PC-9 (cell line): ENCODE results near the gene AGBL4. TPM values are rescaled to one million over a fixed set of nuclear protein-coding genes. Genes with fewer than 3 reads are reported as not detected.

Experiments
- BruUV-seq: library from RNA; stranded (reverse); fragments of 400-500 nt; replicated peaks from 2 replicates; lab custom pipeline; 2021; lab: Mats Ljungman, UMichigan
- CTCF ChIA-PET: fragments of 300-600 bp; sonication (Branson Sonifier 250); formaldehyde crosslinking; loops from one replicate; lab custom pipeline; 2022; ENCODE audit warnings: antibody characterized with exemption; lab: Charles Lee
- POLR2A ChIA-PET: fragments of 300-600 bp; sonication (Branson Sonifier 250); formaldehyde crosslinking; loops from one replicate; lab custom pipeline; 2022; ENCODE audit warnings: antibody characterized with exemption; ENCODE audit not compliant: unreplicated experiment; lab: Charles Lee
- DNase-seq, 2 experiments: peaks; one replicate each; pipeline versions ENCODE4 v3.0.0 to v3.0.0-alpha.2; 2015 to 2022; ENCODE audit warnings: mixed read lengths in 1 of 2
- H2AFZ ChIP-seq: fragments of 200-600 bp; sonication (generic); 2 replicates; pipeline ENCODE4 v1.8.1; 2017; ENCODE audit warnings: antibody characterized with exemption
- H3F3A ChIP-seq: fragments of 200-600 bp; sonication (generic); 2 replicates; pipeline ENCODE4 v1.8.1; 2017; ENCODE audit warnings: antibody characterized with exemption, mild to moderate bottlenecking, low read depth; ENCODE audit not compliant: insufficient read depth
- H3K27ac ChIP-seq: fragments of 200-600 bp; sonication (generic); 2 replicates; pipeline ENCODE4 v1.6.1; 2016; ENCODE audit warnings: mixed run types
- H3K27me3 ChIP-seq: fragments of 200-600 bp; sonication (generic); 2 replicates; pipeline ENCODE4 v1.6.1; 2016; ENCODE audit warnings: low read depth, mixed run types; ENCODE audit not compliant: insufficient read depth
- H3K36me3 ChIP-seq: fragments of 200-600 bp; sonication (generic); 2 replicates; pipeline ENCODE4 v1.6.1; 2016; ENCODE audit warnings: low read depth, mixed run types
- H3K4me1 ChIP-seq: fragments of 200-600 bp; sonication (generic); replicated peaks from 2 replicates; pipeline ENCODE4 v1.6.1; 2016; ENCODE audit warnings: mixed run types; ENCODE audit not compliant: insufficient read depth
- H3K4me2 ChIP-seq: fragments of 200-600 bp; sonication (generic); 2 replicates; pipeline ENCODE4 v1.6.1; 2017; ENCODE audit warnings: mixed run types
- H3K4me3 ChIP-seq: fragments of 200-600 bp; sonication (generic); 2 replicates; pipeline ENCODE4 v1.6.1; 2016; ENCODE audit warnings: mixed run types
- H3K79me2 ChIP-seq: fragments of 200-600 bp; sonication (generic); 2 replicates; pipeline ENCODE4 v1.6.1; 2017; ENCODE audit warnings: low read depth, mixed run types
- H3K9me2 ChIP-seq: fragments of 200-600 bp; sonication (generic); 2 replicates; pipeline ENCODE4 v1.8.1; 2017; ENCODE audit warnings: mild to moderate bottlenecking; ENCODE audit not compliant: insufficient read depth
- H3K9me3 ChIP-seq: fragments of 200-600 bp; sonication (generic); 2 replicates; pipeline ENCODE4 v1.8.1; 2016; ENCODE audit warnings: low read depth; ENCODE audit not compliant: insufficient read depth
- H4K20me1 ChIP-seq: fragments of 200-600 bp; sonication (generic); 2 replicates; pipeline ENCODE4 v1.8.1; 2017; ENCODE audit not compliant: insufficient read depth
- EZH2 ChIP-seq: fragments of 200-600 bp; sonication (generic); IDR thresholded peaks from 2 replicates; pipeline ENCODE4 v1.8.0; 2017; ENCODE audit warnings: antibody characterized with exemption, low read depth
- intact Hi-C: fragments of 100-400 bp; cut with micrococcal nuclease; formaldehyde crosslinking; loops from one replicate; pipeline ENCODE4 v1.10.0; 2022; ENCODE audit not compliant: unreplicated experiment
- total RNA-seq: library from RNA; stranded (reverse); gene quantifications from 2 replicates; pipeline ENCODE4 v1.2.3, GENCODE V29; 2021
- TF ChIP-seq, protein P1 (sequence below): fragments of 200-600 bp; sonication (generic); conservative IDR thresholded peaks from 2 replicates; pipeline ENCODE4 v1.6.1; 2017; ENCODE audit warnings: mixed run types, antibody characterized with exemption, mild to moderate bottlenecking, moderate library complexity

AGBL4 gene
- total RNA-seq, 1 experiment from 2014 or later, result not detected

DNA sequence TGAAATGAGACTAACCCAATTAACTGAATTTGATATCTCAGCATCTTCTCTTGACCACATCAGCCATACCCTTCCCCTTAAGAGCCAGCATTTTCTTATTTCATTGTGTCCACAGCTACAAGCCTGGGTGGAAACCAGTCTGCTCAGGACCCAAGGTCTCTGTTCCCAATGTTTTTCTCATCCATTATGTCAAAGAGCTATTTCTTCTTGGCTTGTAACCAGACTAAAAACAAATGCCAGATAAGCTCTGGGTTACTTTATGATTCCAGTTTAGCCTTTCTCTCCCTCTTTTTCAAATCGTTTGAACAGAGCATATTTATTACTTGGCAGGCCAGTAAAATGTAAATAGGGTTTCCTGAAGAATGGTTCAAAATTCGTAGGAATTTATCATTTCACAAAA is 1442.5 kb downstream of the AGBL4 start:
- Histone ChIP-seq H3K4me3 (no peak overlapping the region), H3K9me2 (no peaks in the 10 kb centered on the region), H3K27me3 (peaks cover 5% of the 10 kb centered on the region; the same call in 1 of the 2 replicates), H3K9me3 (no peaks in the 10 kb centered on the region), H3F3A (no peaks in the 10 kb centered on the region), H3K4me1 (no peaks in the 10 kb centered on the region), H4K20me1 (no peaks in the 10 kb centered on the region; the same call in 1 of the 2 replicates), H3K4me2 (no peak overlapping the region), H3K36me3 (no peaks in the 10 kb centered on the region), H3K27ac (no peak overlapping the region), H2AFZ (no peak overlapping the region), H3K79me2 (no peaks in the 10 kb centered on the region)
- TF ChIP-seq, protein P1, sequence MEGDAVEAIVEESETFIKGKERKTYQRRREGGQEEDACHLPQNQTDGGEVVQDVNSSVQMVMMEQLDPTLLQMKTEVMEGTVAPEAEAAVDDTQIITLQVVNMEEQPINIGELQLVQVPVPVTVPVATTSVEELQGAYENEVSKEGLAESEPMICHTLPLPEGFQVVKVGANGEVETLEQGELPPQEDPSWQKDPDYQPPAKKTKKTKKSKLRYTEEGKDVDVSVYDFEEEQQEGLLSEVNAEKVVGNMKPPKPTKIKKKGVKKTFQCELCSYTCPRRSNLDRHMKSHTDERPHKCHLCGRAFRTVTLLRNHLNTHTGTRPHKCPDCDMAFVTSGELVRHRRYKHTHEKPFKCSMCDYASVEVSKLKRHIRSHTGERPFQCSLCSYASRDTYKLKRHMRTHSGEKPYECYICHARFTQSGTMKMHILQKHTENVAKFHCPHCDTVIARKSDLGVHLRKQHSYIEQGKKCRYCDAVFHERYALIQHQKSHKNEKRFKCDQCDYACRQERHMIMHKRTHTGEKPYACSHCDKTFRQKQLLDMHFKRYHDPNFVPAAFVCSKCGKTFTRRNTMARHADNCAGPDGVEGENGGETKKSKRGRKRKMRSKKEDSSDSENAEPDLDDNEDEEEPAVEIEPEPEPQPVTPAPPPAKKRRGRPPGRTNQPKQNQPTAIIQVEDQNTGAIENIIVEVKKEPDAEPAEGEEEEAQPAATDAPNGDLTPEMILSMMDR, result no peak
- no peak for TF ChIP-seq EZH2
- BruUV-seq, result no TSS peak
- intact Hi-C loops, result no loop called here
- ChIA-PET CTCF (no interaction called here), POLR2A (no interaction called here)
- no peak for DNase-seq

DNA sequence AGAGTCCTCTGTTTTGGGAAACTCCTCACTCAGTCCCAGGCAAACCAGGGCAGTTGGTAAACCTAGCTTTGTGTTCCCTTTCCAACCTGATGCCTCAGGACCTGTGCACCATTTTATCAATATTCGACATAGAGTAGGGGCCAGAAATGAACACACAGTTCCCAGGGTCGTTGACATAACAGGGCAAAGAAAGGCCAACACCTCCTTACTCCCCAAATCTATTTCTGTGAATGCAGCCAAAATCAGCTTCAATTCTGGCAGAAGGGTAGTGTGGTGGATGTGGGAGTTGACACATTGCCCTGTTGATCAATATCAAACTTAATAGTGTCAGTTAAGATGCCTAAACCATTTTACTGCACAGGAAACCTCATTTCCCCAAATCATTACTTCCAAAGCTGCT is 1447.2 kb downstream of the AGBL4 start:
- H2AFZ ChIP-seq, result no peak overlapping the region
- no peak for DNase-seq
- TF ChIP-seq, protein P1, result no peak
- TF ChIP-seq EZH2, result no peak
- no peaks in the 10 kb centered on the region for H3K79me2 ChIP-seq
- no peaks in the 10 kb centered on the region for H3K9me3 ChIP-seq
- CTCF ChIA-PET, result no interaction called here
- POLR2A ChIA-PET, result no interaction called here
- no peak overlapping the region for H3K4me3 ChIP-seq
- H3K4me2 ChIP-seq, result no peak overlapping the region
- H4K20me1 ChIP-seq, result no peaks in the 10 kb centered on the region
- H3K36me3 ChIP-seq, result no peaks in the 10 kb centered on the region
- no peak overlapping the region for H3K27ac ChIP-seq
- H3K27me3 ChIP-seq, result peaks cover 11% of the 10 kb centered on the region; the same call in 1 of the 2 replicates
- no peaks in the 10 kb centered on the region for H3F3A ChIP-seq
- H3K4me1 ChIP-seq, result no peaks in the 10 kb centered on the region
- intact Hi-C loops, result no loop called here
- no peaks in the 10 kb centered on the region for H3K9me2 ChIP-seq
- BruUV-seq, result no TSS peak

DNA sequence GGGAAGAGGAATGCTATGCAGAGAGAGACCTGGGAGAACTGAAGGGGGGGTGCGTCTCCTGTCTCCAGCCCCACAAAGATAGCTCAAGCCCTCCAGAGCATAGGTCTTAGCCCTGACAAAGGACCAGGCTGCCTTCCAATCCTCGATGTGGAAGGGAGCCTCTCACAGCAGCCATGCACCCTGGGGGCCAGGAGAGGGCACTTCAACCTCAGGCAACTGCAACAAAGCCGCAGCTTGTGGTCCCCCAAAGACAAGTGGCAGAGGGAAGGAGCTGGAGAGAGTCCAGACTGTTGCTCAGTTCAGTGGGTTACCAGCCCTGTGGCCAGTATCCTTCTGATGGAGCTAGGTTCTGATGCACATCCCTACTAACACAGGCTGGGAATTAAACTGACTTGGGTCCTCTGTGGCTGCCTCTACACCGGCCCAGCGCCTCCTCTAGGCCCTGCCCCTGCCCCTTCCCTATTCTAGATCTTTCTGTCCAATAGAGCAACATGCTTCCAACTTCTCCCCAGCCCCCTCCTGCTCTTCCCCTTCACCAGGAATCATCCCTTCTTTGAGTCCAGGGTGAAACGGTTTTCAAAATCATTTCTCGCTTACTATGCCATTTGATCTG is 1451.0 kb downstream of the AGBL4 start:
- intact Hi-C loops, result loop anchor here (5.0 kb wide), 2 partner anchors 125 to 345 kb away; no protein-coding TSS in a partner anchor
- ChIA-PET CTCF (no interaction called here), POLR2A (no interaction called here)
- Histone ChIP-seq H3K4me2 (no peak overlapping the region), H3K27ac (no peak overlapping the region), H3F3A (no peaks in the 10 kb centered on the region), H2AFZ (no peak overlapping the region), H3K9me2 (no peaks in the 10 kb centered on the region), H3K4me3 (no peak overlapping the region), H3K36me3 (no peaks in the 10 kb centered on the region), H3K79me2 (no peaks in the 10 kb centered on the region), H3K4me1 (no peaks in the 10 kb centered on the region), H3K9me3 (no peaks in the 10 kb centered on the region), H4K20me1 (no peaks in the 10 kb centered on the region), H3K27me3 (peaks cover 33% of the 10 kb centered on the region; the same call in 1 of the 2 replicates)
- peak in 1 of 2 experiments; percentile 15 for DNase-seq
- no peak for TF ChIP-seq EZH2
- TF ChIP-seq, protein P1, result peak; percentile 48; the same call in 1 of the 2 replicates
- no TSS peak for BruUV-seq
